GM21447 (cell line): ENCODE data around the gene PIK3CG.
"Not testable (repeated sequence)": the region's sequence is repeated elsewhere in the genome, so short reads cannot be mapped to it uniquely, and the experiment has no call there.

Source experiments
- ATAC-seq: cut with Tn5 transposase; IDR thresholded peaks from one replicate; pipeline ENCODE4 v1.9.1; 2021; ENCODE audit not compliant: unreplicated experiment

PIK3CG gene

GRCh38 chr7:106885652-106886051, 20.6 kb downstream of the PIK3CG start:
- no peak for ATAC-seq

DNA sequence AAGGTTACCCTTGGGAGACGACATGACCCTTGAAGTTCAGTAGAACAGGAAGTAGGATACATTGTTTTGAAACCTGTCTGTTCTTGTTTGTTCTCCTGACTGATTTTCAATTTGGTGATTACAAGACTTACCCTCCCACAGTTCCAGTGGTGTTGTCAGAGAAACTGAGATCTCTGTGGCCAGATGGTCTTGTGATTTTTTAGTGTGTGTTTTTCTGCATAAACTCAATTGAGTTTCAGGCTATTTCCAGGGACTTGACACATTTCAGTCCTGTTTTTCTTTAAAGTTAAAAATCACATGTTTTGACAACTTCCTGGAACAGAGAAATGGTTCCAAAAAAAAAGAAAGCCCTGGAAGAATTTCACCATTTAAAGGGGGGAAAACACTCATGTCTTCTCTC, 22.3 kb downstream of the PIK3CG start:
- ATAC-seq = peak; percentile 67

- ATAC-seq = no peak
These were observed 23.1 kb downstream of the PIK3CG start for GRCh38 chr7:106888204-106888603.

GRCh38 chr7:106890952-106891351, 25.9 kb downstream of the PIK3CG start:
- ATAC-seq = no peak

DNA sequence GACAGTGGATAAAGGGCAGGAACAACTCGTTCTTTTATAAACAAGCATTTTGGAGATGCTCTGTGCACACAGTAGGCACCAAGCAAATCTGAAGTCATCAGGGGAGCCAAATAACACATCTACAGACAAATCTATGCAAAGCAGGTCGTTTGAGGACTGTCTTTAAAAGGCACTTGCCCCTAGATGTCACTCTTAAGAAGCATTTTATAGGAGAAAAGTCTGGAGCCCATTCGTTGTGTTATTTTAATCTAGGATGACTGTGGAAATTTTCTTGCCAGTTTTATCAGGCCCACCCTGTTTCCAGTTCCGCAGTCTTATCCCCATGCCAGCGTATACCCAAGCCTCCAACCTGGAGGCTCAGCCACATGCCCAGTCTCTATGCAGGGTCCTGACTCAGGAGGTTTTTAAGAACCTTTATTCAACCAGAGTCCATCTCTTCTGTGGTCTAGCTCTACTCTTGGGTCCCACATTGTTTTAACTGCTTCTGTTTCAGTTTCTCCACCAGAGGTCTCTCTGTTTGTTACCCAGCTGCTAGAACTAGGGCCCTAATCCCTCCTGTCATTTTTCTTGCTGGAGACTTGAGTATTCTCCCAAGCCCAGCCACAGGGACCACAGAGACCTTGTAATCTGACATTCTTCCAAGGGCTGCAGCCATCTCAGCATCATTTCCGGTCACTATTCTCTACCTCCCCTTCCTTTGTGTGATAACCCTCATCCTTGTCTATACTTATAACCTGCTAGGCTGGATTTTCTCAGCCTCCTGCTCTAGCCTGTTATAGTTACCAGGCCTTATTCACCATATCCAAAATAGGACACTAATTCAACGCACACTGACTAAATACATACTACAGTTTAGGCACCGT, 26.7 kb downstream of the PIK3CG start:
- no peak for ATAC-seq

DNA sequence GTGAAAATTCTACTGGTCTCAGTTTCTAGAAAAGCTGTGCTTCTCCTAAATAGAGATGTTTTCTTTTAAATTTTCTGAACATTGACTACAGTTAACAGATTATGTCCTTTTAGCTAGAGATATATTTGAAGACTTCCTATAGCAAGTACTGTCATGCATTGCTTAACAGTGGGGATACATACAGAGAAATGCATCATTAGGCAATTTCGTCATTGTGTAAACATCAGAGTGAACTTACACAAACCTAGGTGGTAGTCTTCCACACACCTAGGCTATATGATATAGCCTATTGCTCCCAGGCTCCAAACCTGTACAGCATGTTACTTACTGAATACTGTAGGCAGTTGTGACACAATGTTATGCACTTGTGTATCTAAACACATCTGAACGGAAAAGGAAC, 28.5 kb downstream of the PIK3CG start:
- no peak for ATAC-seq

DNA sequence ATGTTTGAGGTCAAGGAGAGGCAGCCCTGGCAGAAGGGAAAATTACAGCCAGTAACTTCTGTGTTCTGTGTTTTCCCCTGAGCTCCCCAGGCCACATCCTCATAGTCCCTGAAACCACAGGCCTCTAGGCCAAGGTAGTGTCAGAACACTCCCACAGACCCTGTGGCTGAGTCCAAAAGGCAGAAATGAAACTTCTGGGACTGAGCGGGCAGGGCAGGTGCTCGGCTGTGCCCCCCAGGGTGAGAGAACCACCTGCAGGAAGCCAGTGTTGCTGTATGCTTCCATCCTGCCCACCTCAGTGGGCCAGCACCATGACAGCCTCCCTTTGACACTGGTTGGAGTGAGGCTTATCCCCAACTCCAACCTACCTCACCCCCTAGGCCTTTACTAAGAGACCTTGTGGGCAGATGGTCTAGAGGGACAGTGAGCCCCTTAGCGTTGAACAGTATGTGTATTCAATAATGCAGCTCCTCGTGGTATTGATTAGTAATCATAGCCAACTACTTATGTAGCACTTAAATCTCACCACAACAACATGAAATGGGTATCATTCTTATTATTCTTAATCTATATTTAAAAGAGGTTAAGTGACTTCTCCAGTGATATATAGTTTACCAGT, 30.3 kb downstream of the PIK3CG start:
- peak; percentile 95 for ATAC-seq

- no peak for ATAC-seq
These were observed 31.1 kb downstream of the PIK3CG start for GRCh38 chr7:106896231-106896630.

DNA sequence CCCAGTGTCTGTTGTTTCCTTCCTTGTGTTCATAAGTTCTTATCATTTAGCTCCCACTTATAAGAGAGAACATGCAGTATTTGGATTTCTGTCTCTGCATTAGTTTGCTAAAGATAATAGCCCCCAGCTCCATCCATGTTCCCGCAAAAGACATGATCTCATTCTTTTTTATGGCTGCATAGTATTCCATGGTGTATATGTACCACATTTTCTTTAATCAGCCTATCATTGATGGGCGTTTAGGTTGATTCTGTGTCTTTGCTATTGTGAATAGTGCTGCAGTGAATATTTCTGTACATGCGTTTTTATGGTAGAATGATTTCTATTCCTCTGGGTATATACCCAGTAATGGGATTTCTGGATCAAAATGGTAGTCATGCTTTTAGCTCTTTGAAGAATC, 32.5 kb downstream of the PIK3CG start:
- not testable (repeated sequence) for ATAC-seq

DNA sequence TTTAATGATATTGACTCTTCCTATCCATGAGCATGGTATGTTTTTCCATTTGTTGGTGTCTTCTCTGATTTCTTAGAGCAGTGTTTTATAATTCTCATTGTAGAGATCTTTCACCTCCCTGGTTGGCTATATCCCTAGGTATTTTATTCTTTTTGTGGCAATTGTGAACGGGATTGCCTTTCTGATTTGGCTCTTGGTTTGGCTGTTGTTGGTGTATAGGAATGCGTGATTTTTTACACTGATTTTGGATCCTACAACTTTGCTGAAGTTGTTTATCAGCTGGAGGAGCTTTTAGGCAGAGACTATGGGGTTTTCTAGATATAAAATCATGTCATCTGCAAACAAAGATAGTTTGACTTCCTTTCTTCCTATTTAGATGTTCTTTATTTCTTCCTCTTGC, 33.9 kb downstream of the PIK3CG start:
- not testable (repeated sequence) for ATAC-seq

DNA sequence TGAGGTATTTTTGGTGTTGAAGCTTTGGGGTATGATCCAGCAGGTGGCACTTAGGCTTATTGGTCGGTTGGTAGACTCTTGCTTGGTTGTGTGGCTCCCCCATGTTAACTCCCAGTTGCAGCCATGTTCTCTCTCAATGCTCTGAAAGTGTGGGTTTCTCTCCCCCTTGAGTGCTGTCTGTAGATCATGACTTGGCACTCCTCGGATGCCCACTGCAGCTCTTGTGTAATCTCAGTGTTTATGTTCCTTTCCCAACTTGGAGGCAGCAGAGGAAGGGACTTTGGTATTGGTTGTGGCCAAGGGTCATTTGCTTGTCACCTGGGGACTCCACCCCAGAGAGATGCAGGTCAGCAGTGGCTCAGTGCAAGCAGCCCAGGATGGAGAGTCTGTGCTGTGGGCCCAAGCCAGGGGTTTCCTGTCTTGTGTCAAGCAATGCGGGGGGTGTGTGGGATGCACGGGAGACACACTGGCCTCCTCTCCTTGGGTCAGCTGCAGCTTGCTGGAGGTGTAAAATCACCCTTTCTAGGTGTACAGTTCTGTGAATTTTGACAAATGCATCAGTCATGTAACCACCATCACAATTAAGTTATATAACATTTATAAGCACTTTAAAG, 36.9 kb downstream of the PIK3CG start:
- ATAC-seq = no peak

GRCh38 chr7:106905734-106906133, 40.7 kb downstream of the PIK3CG start:
- ATAC-seq = no peak

DNA sequence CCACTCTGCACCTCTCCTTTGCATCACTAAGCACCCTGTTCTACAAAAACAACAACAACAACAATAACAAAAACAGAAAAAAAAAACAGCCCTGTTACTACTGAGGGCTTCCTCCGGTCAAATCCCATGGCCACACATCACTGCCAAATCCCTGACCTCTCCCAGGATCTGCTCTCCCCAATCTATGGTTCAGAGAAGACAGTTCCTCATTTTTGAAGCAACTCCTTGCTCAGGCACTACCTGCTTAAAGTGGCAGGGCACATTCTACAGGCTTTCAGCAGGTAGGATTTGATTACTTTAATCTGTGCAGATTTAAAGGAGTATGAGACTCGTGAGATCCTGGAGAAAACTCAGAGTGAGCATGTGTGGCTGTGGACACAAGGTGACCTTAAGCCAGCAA, 46.9 kb downstream of the PIK3CG start:
- no peak for ATAC-seq

GRCh38 chr7:106914018-106914607, 49.0 kb downstream of the PIK3CG start:
- no peak for ATAC-seq

- ATAC-seq = no peak
These were observed 50.3 kb downstream of the PIK3CG start for GRCh38 chr7:106915407-106915806.

DNA sequence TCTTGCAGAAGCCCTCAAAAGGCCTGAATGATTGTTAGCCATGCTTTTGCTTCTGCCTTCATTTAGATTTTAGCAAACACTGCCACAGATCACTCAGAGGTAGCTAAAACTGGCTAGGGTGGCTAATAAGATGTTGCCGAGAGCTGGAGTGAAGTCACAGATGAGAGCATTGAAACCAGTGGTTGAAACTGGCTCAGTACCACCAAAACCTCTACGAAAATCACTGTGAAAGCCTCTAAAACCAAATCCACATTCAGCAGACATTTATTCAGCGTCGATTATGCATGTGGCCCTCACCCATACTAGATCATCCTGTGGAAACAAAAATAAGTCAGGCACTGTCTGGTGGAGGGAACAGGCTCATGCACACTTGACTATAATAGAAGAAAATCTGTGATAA, 50.8 kb downstream of the PIK3CG start:
- peak; percentile 98 for ATAC-seq

- no peak for ATAC-seq
These were observed 51.6 kb downstream of the PIK3CG start for GRCh38 chr7:106916679-106917078.

DNA sequence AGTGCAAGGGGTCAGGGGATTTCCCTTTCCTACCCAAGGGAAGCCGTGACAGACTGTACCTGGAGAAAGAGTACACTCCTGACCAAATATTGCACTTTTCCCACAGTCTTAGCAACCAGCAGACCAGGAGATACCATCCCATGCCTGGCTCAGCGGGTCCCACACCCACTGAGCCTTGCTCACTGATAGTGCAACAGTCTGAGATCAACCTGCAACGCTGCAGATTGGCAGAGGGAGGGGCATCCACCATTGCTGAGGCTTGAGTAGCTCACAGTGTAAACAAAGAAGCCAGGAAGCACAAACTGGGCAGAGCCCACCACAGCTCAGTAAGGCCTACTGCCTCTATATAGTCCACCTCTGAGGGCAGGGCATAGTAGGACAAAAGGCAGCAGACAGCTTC, 53.9 kb downstream of the PIK3CG start:
- ATAC-seq = no peak

GRCh38 chr7:106924468-106924867, 59.4 kb downstream of the PIK3CG start:
- not testable (repeated sequence) for ATAC-seq

- ATAC-seq = no peak
These were observed 61.8 kb downstream of the PIK3CG start for GRCh38 chr7:106926892-106927291.

DNA sequence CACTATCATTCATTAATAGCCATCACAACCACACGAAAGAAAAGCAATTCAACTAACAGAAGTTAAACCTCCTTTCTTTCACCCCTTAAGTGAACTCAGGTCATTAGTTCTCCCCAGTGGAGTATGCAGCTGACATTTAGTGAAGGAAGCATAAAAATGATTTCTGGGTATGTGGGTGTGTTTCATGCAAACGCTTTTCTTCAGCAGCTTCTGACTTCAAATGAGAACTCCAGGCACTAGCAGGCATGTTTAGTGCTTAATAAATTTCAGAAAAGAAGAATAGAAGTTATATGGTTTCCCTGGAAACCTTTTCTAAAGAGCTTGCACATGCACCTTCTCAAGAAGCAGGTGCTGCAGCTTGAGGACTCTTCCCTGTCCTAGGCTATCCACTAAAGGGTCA, 62.5 kb downstream of the PIK3CG start:
- no peak for ATAC-seq

GRCh38 chr7:106929616-106930015, 64.5 kb downstream of the PIK3CG start:
- not testable (repeated sequence) for ATAC-seq
